IPS-11a (cell line): ENCODE measurements around the gene LETM1.
A peak's percentile ranks its signal among the peaks of the same experiment; 100 is the strongest.

Source experiments
- H3K4me3 ChIP-seq: one replicate; pipeline ENCODE4 v1.5.1; 2013; ENCODE audit warnings: low read depth, low read length, control low read depth

LETM1 gene

DNA sequence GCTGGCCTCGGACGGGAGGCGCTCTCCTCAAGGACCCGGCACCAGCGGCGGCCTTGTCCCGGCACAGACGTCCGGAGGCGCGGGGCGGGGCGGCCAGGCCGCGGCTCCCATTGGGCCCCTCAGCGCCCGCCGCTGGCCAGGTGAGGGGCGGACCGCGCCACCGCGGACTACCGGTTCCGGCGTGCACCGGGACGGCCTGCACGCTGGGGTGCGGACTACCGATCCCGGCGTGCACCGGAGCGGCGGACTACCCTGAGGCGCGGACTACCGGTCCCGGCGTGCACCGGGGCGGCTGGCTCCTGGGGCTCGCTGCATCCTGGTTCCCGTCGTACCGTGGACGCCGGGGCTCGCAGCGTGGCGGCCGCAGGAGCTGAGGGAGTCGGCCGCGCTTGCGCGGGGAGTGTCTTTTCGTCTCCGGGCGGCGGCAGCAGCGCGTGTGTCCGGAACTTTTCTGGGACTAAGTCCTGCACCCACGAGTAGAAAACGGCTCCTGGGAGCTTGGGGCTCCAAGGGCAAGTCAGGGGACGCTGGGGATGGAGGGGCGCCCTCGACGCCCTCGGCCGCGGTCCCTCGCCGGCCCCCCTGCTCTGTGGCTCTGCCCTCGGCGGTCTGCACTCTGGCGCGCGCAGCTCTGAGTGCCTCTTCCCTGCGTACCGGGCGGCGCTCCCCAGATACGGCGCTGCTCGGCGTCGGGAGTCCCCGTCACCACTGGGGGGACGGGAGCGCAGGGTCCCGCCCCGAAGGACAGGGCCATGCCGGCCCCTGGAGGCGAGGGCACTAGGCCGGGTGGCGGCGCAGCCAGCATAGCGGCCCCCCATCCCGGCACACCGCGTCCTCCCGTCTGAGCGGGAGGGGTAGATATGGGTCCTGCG lies at the start of gene LETM1:
LETM1 (minus strand) TSS at position 86 of the 872 bp plus-strand sequence. CDS start 206 bp downstream, outside the sequence.
- peak within 1 kb of the TSS; percentile 81 for H3K4me3 ChIP-seq

DNA sequence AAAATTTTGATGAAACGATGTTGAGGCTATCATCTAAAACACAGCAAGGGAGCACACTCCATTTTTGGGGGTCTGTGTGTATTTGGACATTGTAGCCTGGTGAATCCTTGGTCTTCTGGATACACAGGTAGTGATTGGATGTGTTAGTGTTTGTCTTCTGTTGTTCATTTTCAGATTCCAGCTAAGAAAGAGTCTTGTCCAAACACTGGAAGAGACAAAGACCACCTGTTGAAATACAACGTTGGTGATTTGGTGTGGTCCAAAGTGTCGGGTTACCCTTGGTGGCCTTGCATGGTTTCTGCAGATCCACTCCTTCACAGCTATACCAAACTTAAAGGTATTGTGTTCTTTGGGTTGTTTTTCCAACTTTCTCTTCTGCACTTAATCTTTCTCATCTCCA lies 48.1 kb upstream of the LETM1 start:
- no peak overlapping the region for H3K4me3 ChIP-seq

DNA sequence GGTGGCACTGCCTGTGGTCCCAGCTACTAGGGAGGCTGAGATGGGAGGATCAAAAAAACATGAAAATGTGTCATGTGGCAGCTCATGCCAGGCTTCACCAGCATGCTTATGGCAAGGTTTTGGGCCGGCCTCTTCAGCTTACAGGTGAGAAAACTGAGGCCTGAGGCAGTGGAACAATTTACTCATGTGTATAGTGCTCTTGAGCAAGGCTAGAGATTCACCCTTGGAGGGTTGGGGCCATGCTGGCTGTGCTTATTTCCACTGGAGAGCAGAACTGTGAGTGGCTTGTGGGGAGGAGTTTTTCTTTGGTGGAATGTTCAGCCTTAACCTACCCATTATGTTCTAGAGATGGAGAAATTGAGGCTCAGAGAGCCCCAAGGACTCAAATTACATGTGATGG lies 47.1 kb upstream of the LETM1 start:
- H3K4me3 ChIP-seq = no peak overlapping the region

DNA sequence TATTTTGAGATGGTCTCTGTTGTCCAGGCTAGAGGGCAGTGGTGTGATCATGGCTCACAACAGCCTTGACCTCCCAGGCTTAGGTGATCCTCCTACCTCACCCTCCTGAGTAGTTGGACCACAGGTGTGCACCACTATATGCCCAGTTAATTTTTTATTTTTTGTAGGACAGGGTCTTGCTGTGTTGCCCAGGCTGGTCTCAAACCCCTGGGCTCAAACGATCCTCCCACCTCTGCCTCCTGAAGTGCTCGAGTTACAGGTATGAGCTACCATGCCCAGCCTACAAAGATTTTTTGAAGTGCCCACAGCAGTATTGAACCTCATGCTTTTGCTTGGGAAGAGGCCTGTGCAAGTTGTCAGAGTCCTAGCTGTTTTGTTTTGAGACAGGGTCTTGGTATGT lies 46.3 kb upstream of the LETM1 start:
- no peak overlapping the region for H3K4me3 ChIP-seq

DNA sequence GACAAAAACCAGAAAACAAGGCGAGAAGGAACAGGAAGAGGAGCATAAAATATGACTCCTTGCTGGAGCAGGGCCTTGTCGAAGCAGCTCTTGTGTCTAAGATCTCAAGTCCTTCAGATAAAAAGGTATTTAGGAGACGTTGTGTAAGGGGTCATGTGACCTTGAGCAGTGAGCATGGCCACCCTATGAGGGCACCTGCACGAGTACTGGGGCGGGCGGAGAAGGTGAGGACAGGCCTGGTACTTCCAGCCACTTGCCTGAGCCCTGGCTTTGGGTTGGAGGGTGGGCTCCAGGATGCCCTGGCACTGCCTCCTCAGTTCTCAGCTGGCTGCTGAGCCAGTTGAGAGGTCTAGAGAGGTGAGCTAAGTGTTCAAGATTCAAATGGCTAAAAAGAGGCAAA lies 45.2 kb upstream of the LETM1 start:
- no peak overlapping the region for H3K4me3 ChIP-seq

DNA sequence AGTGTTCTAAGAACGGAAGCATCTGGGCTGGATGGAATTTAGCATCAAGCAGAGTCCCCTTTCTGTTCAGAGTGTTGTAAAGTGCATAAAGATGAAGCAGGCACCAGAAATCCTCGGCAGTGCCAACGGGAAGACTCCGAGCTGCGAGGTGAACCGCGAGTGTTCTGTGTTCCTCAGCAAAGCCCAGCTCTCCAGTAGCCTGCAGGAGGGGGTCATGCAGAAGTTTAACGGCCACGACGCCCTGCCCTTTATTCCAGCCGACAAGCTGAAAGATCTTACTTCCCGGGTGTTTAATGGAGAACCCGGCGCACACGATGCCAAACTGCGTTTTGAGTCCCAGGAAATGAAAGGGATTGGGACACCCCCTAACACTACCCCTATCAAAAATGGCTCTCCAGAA lies 44.7 kb upstream of the LETM1 start:
- no peak overlapping the region for H3K4me3 ChIP-seq

DNA sequence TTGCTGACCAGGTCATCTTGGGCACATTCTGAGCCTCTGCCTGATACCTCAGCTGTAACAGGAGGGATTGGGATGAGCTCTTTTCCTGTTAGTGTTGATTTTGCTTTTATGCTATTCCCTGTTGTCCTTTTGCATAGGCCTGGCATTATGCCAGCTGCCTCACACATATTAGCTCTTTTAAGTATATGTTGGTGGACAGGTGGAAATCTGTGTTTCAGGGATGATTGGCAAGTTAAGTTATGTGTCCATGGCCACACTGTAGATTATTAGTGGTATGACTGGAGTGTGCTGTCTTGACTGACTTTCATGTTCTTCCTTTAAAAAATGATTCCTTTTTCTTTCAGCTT lies 44.1 kb upstream of the LETM1 start:
- no peak overlapping the region for H3K4me3 ChIP-seq

DNA sequence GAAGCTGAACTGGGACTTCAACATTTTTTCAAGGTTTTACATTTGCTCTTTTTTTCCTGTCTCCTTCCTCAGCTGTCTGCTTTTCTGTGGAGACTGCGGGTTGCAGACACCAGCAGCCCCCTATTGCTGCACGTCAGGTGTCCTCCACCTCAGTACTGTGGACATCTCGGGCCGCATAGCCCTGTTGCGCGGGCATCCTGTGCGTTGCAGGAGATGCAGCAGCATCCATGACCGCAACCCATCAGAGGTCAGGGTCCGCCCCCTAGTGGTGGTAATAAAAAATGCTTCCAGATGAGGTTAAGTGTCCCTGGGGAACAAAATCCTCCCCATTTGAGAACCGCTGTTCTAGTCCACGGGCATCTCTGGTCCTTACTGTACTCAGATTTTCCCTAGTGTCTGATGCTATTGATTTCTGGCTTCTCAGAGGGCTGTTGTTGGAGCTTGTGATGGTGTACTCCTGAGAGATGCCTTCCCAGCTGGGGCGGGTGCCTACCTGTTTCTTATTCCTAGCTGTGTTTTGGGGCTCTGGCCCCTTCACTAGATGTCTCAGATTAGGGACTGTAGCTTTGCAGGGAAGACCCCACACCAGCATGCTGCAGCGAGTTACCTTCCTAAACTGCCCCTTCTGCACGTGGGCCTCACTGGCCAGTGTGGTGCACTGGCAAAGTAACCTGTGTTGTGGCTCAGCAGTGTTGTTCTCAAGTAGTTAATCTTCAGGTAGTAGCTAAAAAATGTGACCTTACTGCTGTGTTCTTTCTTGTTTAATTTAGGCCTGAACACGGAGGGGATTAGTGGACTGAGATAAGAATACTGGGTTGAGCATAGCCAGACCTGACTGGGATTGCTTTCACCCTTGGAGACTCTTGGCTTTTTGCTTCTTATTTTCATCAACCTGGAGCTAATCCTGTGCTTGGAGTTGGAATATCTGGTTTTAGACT lies 43.5 kb upstream of the LETM1 start:
- no peak overlapping the region for H3K4me3 ChIP-seq

DNA sequence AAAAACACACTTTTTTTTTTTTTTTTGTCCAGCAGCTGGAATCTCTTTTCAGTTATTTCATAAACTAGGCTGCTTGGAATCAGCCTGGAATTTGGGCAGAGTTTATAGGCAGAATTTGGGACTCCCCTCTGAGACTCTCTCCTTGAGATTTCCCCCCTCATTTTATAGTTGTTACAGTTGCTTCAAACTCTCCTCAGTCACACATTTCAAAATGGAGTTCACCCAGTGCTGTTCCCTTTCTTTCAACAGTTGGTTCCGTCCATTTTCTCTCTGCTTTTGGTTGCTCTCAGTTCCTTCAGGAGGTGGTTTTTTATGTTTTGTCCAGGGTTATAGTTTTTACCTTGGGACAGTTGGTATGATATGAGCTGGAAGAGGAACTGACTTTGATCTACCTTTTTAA lies 42.7 kb upstream of the LETM1 start:
- no peak overlapping the region for H3K4me3 ChIP-seq

DNA sequence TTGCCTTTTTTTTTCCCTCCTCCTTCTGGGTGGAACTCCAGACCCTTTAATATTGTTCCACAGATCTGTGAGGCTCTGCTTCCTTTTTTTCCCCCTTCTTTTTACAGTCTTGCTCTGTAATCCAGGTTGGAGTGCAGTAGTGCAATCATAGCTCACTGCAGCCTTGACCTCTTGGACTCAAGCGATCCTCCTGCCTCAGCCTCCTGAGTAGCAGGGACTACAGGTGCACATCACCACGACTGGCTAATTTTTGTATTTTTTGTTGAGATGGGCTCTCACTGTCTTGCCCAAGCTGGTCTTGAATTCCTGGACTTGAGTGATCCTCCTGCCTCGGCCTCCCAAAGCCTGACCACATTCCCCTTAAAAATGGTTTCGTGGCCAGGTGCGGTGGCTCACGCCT lies 42.1 kb upstream of the LETM1 start:
- H3K4me3 ChIP-seq = no peak overlapping the region

DNA sequence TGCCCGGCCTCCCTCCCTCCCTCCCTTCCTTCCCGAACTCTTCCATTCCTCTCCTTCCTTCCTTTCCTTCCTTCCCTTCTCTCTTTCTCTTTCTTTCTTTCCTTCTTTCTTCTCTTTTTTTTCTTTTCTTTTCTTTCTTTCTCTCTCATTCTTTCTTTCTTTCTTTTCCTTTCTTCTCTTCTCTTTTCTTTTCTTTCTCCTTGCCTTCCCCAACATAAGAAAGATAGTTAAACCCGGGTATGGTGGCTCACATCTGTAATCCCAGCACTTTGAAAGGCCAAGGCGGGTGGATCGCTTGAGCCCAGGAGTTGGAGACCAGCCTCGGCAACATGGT lies 40.7 kb upstream of the LETM1 start:
- no peak overlapping the region for H3K4me3 ChIP-seq

DNA sequence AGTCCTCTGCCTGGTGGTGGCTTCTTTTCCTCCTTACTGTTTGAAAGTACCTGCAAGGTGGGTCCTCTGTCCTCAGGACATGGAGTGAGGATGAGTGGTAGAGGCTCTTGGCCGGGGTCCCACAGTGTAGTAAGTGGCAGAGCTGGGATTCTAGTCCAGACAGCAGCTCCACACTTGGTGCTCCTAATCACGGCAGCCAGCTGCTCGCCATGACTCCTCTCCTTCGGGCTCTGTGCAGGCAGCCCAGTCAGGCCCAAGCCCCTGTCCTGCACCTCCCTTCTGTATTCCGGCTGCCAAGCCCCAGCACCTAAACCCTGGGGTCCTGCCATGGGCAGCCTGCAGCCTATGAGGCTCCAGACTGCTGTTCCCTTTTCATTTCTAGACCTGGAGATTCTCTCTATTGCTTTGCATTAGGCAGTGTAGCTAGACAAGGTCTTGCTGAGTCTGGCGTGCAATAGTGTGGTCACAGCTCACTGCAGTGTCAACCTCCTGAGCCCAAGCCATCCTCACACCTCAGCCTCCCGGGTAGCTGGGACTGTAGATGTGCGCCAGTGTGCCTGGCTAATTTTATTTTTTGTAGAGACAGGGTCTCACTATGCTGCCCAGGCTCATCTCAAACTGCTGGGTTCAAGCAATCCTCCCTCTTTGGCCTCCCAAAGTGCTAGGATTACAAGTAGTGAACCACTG lies 40.2 kb upstream of the LETM1 start:
- no peak overlapping the region for H3K4me3 ChIP-seq

DNA sequence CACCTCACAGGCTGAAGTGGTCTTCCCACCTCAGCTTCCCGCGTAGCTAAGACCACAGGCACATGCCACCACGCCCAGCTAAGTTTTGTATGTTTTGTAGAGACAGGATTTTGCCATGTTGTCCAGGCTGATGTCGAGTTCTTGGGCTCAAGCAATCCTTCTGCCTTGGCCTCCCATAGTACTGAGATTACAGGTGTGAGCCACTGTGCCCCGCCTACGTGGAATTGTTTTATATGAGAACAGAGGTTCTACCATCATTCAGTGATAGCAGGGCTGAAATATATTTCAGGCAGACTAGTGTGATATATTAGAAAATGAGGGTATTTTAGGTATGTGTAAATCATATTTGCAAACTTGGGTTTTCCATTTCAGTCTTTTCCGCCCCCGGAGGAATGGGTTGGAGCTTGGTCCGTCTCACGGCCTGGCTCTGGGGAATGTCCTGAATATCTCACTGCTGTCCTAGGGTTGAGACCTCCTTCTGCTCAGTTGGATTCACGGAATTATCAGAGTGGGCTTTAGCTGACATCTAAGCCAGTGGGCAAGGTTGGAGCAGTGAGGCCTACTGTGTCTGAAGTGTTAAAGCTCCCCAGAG lies 35.1 kb upstream of the LETM1 start:
- H3K4me3 ChIP-seq = no peak overlapping the region

DNA sequence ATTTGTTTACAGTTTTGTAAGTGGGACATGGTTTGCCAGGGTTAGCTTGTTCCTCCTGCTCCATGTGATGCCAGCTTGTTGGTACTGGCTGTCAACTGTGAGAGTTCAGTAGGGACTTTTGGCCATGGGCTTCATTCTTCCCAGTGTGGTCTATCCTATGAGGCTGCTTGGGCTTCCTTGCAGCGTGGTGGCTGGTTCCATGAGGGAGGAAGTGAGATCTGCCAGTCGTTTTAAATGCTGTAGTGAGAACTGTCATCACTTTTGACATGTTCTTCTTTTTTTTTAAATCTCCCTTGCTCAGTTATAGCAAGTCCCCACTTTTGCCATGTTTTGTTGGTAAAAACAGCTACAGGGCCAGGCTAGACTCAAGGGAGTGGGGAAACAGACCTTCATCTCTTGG lies 31.1 kb upstream of the LETM1 start:
- H3K4me3 ChIP-seq = no peak overlapping the region

DNA sequence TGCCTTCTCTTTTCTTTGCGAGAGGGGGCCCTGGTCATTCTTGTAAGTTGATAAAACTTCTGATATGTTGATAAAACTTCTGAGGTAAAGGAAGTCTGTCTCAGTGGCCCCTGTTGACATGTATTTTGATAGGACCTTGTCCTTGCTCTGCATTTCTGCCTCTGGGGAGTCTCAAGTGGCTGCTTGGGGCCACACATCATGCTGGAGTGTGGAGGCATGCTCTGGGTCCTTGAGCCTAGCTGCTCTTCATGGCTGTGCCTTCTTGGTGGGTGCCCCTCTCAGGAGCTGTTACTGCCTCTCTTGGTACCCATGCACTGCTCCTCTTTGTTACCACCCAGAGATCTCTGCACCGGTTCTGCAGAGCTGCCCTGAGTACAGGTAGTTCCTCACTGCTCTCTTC lies 29.5 kb upstream of the LETM1 start:
- no peak overlapping the region for H3K4me3 ChIP-seq

DNA sequence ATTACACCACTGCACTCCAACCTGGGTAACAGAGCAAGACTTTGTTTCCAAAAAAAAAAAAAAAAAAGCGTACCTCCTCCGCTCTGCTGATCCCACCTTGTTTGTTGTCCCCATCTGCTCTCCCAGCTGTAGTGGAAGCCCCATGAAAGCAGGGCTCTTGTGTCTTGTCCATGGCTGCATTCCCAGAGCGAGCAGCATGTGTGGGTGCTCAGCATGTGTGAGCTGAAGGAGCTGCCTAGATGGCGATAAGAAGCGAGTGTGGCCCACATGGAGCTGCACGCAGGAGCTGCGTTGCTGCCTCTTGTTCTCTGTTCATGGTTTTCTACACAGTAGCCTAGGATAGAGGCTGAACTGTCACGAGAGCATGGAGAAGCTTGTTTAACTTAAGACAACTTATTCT lies 27.6 kb upstream of the LETM1 start:
- H3K4me3 ChIP-seq = no peak overlapping the region

DNA sequence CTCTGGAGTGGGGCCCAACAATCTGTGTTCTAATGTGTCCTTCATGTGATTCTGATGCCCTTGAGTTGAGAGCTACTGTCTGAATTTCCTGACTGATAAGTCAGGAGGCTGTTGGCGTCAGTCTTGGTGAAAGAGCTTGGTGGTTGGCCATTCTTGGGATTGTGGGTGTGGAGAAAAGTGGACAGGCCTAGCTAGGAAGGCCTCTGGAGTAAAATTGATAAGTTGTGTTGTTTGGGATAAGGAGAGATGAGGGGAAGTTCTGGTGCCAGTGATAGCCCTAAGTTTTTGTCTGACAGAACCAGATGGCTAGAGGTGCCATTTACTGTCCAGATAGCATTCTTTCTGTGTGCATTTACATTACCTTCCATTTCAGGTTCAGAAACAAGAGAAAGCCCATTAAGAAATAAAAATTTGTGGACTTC lies 26.9 kb upstream of the LETM1 start:
- no peak overlapping the region for H3K4me3 ChIP-seq

DNA sequence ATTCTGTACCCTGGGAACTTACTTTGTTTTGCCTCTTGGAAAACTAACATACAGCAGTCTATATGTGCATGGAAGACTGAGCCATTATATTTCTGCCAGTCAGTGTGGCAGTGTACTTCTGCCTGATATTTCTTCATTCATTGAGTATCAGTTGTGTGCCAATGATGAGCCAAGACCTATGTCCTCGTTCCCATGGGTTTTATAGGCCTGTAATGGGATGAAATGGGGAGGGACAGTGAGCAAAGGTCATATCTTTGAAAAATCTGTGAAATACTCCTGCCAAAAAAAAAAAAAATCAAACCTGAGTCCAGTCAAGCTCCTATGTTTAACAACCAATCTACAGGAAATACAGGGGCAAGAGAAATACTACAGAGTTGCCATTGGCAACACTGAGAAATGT lies 24.4 kb upstream of the LETM1 start:
- no peak overlapping the region for H3K4me3 ChIP-seq

DNA sequence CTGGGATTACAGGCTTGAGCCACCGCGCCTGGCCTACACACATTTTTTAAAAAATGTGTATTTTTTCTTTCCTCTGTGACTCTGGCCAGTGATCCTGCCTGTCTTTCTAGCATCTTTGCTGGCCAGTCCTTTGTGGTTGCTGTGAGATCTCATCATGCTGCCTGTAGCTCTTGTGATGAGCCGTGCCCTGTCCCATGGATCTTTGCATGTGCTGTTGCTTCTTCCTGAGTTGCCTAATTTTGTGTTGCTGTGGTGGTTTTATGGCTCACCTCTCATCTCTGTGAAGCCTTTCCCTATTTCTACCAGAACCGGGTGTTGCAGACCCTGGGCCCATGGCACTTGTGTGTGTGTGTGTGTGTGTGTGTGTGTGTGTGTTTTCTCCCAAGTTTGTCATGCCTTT lies 23.5 kb upstream of the LETM1 start:
- no peak overlapping the region for H3K4me3 ChIP-seq

DNA sequence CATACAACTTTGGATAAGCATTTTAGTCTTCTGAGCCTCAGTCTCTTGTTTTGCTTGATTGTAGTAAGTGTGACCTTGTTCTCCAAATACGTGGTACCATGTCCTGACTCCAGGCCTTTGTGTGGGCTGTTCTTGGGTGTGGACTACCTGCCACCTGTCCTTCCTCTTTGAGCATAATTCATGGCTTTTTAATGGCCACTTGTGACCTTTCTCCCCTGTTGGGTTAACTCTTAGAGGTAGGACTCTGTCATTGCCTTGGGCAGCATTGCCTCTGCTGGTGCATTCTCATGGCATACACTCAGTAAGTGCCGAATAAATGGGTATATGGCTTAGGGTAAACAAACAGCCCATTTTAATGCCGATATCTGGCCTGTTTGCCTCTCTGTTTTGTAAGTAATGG lies 18.2 kb upstream of the LETM1 start:
- no peak overlapping the region for H3K4me3 ChIP-seq

DNA sequence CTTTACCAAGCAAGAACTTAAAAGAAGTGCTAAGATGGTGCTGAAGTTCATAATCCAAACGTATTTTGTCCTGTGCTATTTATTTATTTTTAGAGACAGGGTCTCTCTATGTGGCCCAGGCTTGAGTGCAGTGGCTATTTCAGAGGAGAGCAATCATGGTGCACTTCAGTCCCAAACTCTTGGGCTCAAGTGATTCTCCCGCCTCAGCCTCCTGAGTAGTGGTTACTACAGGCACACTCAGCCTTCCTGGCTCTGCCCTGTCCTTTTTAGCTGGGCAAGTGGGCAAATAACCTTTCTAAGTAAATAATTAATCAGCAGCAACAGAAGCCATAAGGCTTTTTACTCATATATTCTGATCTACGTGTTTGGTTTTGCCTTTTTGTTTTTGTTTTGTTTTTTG lies 17.8 kb upstream of the LETM1 start:
- H3K4me3 ChIP-seq = no peak overlapping the region
